Vagina (tissue), 2 donors: Measurements from ENCODE around the gene FHIT.

ENCODE experiments used
- CTCF ChIP-seq, 3 experiments: fragments of 450-650 bp in 2 of 3; fragments of 200-600 bp in 1 of 3; sonication (generic) in 1 of 3; IDR thresholded peaks; one replicate each; pipeline ENCODE4 v1.5.1; 2017 to 2019; ENCODE audit warnings: antibody characterized with exemption in 3 of 3, mild to moderate bottlenecking in 2 of 3, moderate library complexity in 2 of 3
- POLR2A ChIP-seq, 2 donors: fragments of 450-650 bp; IDR thresholded peaks; one replicate each; pipeline ENCODE4 v1.6.1; 2017; ENCODE audit warnings: antibody characterized with exemption in 2 of 2, mild to moderate bottlenecking in 2 of 2, moderate library complexity in 2 of 2
- POLR2AphosphoS5 ChIP-seq, 2 donors: sonication (generic); formaldehyde crosslinking; IDR thresholded peaks; one replicate each; pipeline ENCODE4 v1.9.0; 2017; ENCODE audit warnings: antibody characterized with exemption in 2 of 2, mild to moderate bottlenecking in 2 of 2, low read depth in 1 of 2; ENCODE audit not compliant: insufficient read depth in 1 of 2

GRCh38 chr3:60260546-60260945, 990.7 kb downstream of the FHIT start:
- TF ChIP-seq CTCF (IDR thresholded peaks at IDR 0.05) (no peak), POLR2A (IDR thresholded peaks at IDR 0.05) (no peak), POLR2AphosphoS5 (IDR thresholded peaks at IDR 0.05; ENCODE audit: insufficient read depth in 1 of 2, low read depth in 1 of 2) (no peak)
